ENCODE measurements around the gene USO1. TPM values are rescaled to one million over a fixed set of nuclear protein-coding genes. Genes with fewer than 3 reads are reported as not detected.

The USO1 gene, protein sequence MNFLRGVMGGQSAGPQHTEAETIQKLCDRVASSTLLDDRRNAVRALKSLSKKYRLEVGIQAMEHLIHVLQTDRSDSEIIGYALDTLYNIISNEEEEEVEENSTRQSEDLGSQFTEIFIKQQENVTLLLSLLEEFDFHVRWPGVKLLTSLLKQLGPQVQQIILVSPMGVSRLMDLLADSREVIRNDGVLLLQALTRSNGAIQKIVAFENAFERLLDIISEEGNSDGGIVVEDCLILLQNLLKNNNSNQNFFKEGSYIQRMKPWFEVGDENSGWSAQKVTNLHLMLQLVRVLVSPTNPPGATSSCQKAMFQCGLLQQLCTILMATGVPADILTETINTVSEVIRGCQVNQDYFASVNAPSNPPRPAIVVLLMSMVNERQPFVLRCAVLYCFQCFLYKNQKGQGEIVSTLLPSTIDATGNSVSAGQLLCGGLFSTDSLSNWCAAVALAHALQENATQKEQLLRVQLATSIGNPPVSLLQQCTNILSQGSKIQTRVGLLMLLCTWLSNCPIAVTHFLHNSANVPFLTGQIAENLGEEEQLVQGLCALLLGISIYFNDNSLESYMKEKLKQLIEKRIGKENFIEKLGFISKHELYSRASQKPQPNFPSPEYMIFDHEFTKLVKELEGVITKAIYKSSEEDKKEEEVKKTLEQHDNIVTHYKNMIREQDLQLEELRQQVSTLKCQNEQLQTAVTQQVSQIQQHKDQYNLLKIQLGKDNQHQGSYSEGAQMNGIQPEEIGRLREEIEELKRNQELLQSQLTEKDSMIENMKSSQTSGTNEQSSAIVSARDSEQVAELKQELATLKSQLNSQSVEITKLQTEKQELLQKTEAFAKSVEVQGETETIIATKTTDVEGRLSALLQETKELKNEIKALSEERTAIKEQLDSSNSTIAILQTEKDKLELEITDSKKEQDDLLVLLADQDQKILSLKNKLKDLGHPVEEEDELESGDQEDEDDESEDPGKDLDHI
- 72.2 TPM for polyA plus RNA-seq (2013, experiment 1 of 2)
- 73.5 TPM for polyA plus RNA-seq (2013, experiment 2 of 2)

DNA sequence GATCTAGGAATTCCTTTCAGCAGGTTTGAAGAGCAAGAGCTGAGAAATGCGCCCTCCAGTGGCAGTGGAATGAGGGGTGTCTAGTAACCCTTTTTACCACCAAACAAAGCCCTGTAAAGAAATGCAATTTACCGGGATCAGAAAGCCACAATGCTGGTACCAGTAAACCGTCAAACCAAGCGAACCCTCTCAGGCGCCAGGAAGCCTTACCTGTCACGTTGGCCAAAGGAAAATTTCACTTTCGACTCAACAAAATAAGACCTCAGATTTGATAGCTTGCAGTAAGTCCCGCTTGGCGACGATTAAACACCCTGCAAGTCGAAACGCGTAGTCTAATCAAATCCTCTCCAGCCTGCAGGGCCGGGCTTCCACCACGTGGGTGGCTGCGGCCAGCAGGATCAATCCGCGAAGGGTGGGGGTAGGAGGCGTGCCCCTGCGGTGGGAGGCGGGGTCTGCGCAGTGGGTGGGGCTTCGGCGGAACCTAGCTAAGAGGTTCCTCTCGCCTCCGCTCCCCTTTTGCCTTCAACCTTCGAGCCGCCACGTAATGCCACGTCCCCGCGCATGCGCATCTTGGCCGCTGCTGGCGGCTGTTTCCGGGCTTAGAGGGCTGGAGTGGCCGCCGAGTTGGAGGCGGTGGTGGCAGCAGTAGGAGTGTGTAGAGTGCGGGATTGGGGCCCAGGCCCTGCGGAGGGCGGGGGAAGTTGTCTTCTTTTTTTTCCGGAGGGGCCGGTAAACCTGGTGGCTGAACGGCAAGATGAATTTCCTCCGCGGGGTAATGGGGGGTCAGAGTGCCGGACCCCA lies at the start of gene USO1:
USO1 (plus strand) TSS at position 512 of the 801 bp plus-strand sequence; CDS start at position 755, 243 bp downstream.
- Histone ChIP-seq H3K4me3 (ENCODE audit: low read length) (peak within 1 kb of the TSS; percentile 96), H2BK5ac (ENCODE audit: low read length) (peak within 1 kb of the TSS; percentile 76), H3K79me1 (ENCODE audit: low read length) (peaks cover 3% of the 10 kb centered on the region), H3K27me3 (ENCODE audit: insufficient read depth, low read length, poor library complexity) (no peaks in the 10 kb centered on the region), H3K79me2 (ENCODE audit: control insufficient read depth, insufficient read depth, low read length) (peaks cover 37% of the 10 kb centered on the region), H2BK15ac (replicated peaks; ENCODE audit: low read depth) (no peak within 1 kb of the TSS), H3K9ac (ENCODE audit: low read length) (peak within 1 kb of the TSS; percentile 98), H3K27ac (ENCODE audit: low read depth, low read length) (peak within 1 kb of the TSS; percentile 92), H3K56ac (ENCODE audit: low read length) (peak within 1 kb of the TSS; percentile 98), H2AK5ac (ENCODE audit: low read length) (peak within 1 kb of the TSS; percentile 37), H4K8ac (ENCODE audit: low read depth, low read length) (peak within 1 kb of the TSS; percentile 41), H2BK120ac (ENCODE audit: low read depth, low read length) (no peak within 1 kb of the TSS), H4K5ac (ENCODE audit: low read length) (peak within 1 kb of the TSS; percentile 78), H3K36me3 (ENCODE audit: control insufficient read depth, insufficient read depth, low read length) (no peaks in the 10 kb centered on the region), H3K18ac (ENCODE audit: low read length) (peak within 1 kb of the TSS; percentile 69), H3K4me2 (ENCODE audit: low read length) (peak within 1 kb of the TSS; percentile 71), H3K23ac (ENCODE audit: low read length) (peak within 1 kb of the TSS; percentile 7), H3K4ac (ENCODE audit: low read depth, low read length) (peak within 1 kb of the TSS; percentile 60), H3K4me1 (ENCODE audit: control insufficient read depth, low read depth, low read length) (peaks cover 2% of the 10 kb centered on the region)
- no CpG with 5 or more reads among the region's 48 CpGs for WGBS (ENCODE audit: extremely low coverage, insufficient coverage, low lambda C conversion rate)
- peak; percentile 99 for DNase-seq

DNA sequence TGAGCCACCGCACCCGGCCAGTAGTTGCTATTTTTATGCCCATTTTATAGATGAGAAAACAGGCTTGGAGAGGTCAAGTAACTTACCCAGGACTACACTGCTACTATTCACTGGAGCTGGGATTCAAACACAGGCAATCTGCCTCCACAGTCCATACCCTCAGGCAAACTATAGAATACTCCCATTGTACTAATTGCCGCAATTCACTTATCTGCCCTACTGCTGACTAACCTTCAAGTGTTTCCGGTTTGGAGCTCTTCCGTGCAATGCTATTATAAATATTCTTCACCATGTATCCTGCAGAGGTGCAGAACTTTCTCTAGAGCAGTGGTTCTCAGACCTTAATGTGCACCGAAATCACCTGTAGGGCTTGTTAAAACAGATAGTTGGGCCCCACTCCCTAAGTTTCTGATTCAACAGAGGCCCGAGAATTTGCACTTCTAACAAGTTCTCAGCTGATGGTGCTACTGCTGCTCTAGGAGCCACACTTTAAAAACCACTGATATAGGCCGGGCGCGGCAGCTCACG lies 49.3 kb upstream of the USO1 start:
- no peak overlapping the region for H2AK5ac ChIP-seq (ENCODE audit: low read length)

DNA sequence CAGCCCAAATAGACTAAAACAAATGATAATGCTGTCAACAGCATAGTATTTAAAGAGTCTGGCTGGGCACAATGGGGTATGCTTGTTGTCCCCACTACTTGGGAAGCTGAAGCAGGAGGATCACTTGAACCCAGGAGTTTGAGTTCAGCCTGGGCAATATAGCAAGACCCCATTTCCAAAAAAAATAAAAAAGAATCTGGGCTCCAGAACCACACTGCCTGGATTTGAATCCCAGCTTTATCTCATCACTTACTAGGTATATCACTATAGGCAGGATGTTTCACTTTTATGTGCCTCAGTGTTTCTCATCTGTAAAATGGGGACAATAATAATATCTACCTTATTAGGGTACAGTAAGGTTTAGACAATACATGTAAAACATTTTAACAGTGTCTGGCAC lies 45.9 kb upstream of the USO1 start:
- no peak overlapping the region for H4K5ac ChIP-seq (ENCODE audit: low read length)
- H3K9ac ChIP-seq (ENCODE audit: low read length) = no peak overlapping the region
- H3K36me3 ChIP-seq (ENCODE audit: control insufficient read depth, insufficient read depth, low read length) = no peaks in the 10 kb centered on the region
- no peak for DNase-seq
- H3K79me1 ChIP-seq (ENCODE audit: low read length) = no peaks in the 10 kb centered on the region
- H2BK120ac ChIP-seq (ENCODE audit: low read depth, low read length) = no peak overlapping the region
- no peak overlapping the region for H3K4me3 ChIP-seq (ENCODE audit: low read length)
- no peaks in the 10 kb centered on the region for H3K27me3 ChIP-seq (ENCODE audit: insufficient read depth, low read length, poor library complexity)
- no peak overlapping the region for H4K8ac ChIP-seq (ENCODE audit: low read depth, low read length)
- no peak overlapping the region for H2BK15ac ChIP-seq (replicated peaks; ENCODE audit: low read depth)
- H2AK5ac ChIP-seq (ENCODE audit: low read length) = no peak overlapping the region
- no peak overlapping the region for H3K18ac ChIP-seq (ENCODE audit: low read length)
- no peak overlapping the region for H3K23ac ChIP-seq (ENCODE audit: low read length)
- H3K27ac ChIP-seq (ENCODE audit: low read depth, low read length) = no peak overlapping the region
- H3K4me2 ChIP-seq (ENCODE audit: low read length) = no peak overlapping the region
- H3K4ac ChIP-seq (ENCODE audit: low read depth, low read length) = no peak overlapping the region
- no peaks in the 10 kb centered on the region for H3K79me2 ChIP-seq (ENCODE audit: control insufficient read depth, insufficient read depth, low read length)
- H3K56ac ChIP-seq (ENCODE audit: low read length) = no peak overlapping the region
- no peak overlapping the region for H2BK5ac ChIP-seq (ENCODE audit: low read length)
- H3K4me1 ChIP-seq (ENCODE audit: control insufficient read depth, low read depth, low read length) = no peaks in the 10 kb centered on the region

More for the DNA sequence above, 49.3 kb upstream of the USO1 start:
- Histone ChIP-seq H2BK15ac (replicated peaks; ENCODE audit: low read depth) (no peak overlapping the region), H2BK120ac (ENCODE audit: low read depth, low read length) (no peak overlapping the region), H3K4me2 (ENCODE audit: low read length) (no peak overlapping the region), H3K79me1 (ENCODE audit: low read length) (no peaks in the 10 kb centered on the region), H3K4ac (ENCODE audit: low read depth, low read length) (no peak overlapping the region), H3K18ac (ENCODE audit: low read length) (no peak overlapping the region), H2BK5ac (ENCODE audit: low read length) (no peak overlapping the region), H3K79me2 (ENCODE audit: control insufficient read depth, insufficient read depth, low read length) (peaks cover 28% of the 10 kb centered on the region), H3K23ac (ENCODE audit: low read length) (no peak overlapping the region), H4K8ac (ENCODE audit: low read depth, low read length) (no peak overlapping the region), H3K9ac (ENCODE audit: low read length) (no peak overlapping the region), H3K36me3 (ENCODE audit: control insufficient read depth, insufficient read depth, low read length) (no peaks in the 10 kb centered on the region), H3K27me3 (ENCODE audit: insufficient read depth, low read length, poor library complexity) (no peaks in the 10 kb centered on the region), H3K4me1 (ENCODE audit: control insufficient read depth, low read depth, low read length) (peaks cover 2% of the 10 kb centered on the region), H3K56ac (ENCODE audit: low read length) (no peak overlapping the region), H4K5ac (ENCODE audit: low read length) (no peak overlapping the region), H3K27ac (ENCODE audit: low read depth, low read length) (no peak overlapping the region), H3K4me3 (ENCODE audit: low read length) (no peak overlapping the region)
- no CpG with 5 or more reads among the region's 11 CpGs for WGBS (ENCODE audit: extremely low coverage, insufficient coverage, low lambda C conversion rate)
- no peak for DNase-seq

DNA sequence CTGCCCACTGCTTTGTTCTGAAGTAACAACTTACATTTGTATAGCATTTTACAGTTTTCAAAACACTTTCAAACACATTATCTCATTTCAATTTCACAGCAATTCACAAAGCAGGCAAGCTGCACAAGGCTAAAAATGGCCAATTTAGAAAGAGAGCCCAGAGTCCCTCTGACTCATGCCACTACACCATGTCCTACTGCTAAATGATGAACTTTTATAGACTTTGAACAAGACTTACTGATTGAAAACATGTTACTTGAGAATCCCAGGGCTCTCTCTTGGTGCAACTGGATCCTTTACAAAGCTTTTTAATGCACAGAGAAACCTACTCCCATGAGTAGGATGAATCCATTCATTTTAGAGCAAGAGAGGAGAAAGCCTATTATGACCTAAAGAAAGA lies 45.4 kb upstream of the USO1 start:
- no peak overlapping the region for H2BK120ac ChIP-seq (ENCODE audit: low read depth, low read length)
- H2BK15ac ChIP-seq (replicated peaks; ENCODE audit: low read depth) = no peak overlapping the region
- no peak for DNase-seq
- H3K27me3 ChIP-seq (ENCODE audit: insufficient read depth, low read length, poor library complexity) = no peaks in the 10 kb centered on the region
- no peak overlapping the region for H2AK5ac ChIP-seq (ENCODE audit: low read length)
- no peak overlapping the region for H3K4me3 ChIP-seq (ENCODE audit: low read length)
- no peak overlapping the region for H3K4ac ChIP-seq (ENCODE audit: low read depth, low read length)
- no peaks in the 10 kb centered on the region for H3K79me1 ChIP-seq (ENCODE audit: low read length)
- no peak overlapping the region for H3K23ac ChIP-seq (ENCODE audit: low read length)
- H3K79me2 ChIP-seq (ENCODE audit: control insufficient read depth, insufficient read depth, low read length) = no peaks in the 10 kb centered on the region
- H3K4me1 ChIP-seq (ENCODE audit: control insufficient read depth, low read depth, low read length) = no peaks in the 10 kb centered on the region
- no peak overlapping the region for H3K18ac ChIP-seq (ENCODE audit: low read length)
- H3K9ac ChIP-seq (ENCODE audit: low read length) = no peak overlapping the region
- no peak overlapping the region for H2BK5ac ChIP-seq (ENCODE audit: low read length)
- no peak overlapping the region for H4K5ac ChIP-seq (ENCODE audit: low read length)
- H4K8ac ChIP-seq (ENCODE audit: low read depth, low read length) = no peak overlapping the region
- no peak overlapping the region for H3K4me2 ChIP-seq (ENCODE audit: low read length)
- no peak overlapping the region for H3K27ac ChIP-seq (ENCODE audit: low read depth, low read length)
- no peaks in the 10 kb centered on the region for H3K36me3 ChIP-seq (ENCODE audit: control insufficient read depth, insufficient read depth, low read length)
- no peak overlapping the region for H3K56ac ChIP-seq (ENCODE audit: low read length)

DNA sequence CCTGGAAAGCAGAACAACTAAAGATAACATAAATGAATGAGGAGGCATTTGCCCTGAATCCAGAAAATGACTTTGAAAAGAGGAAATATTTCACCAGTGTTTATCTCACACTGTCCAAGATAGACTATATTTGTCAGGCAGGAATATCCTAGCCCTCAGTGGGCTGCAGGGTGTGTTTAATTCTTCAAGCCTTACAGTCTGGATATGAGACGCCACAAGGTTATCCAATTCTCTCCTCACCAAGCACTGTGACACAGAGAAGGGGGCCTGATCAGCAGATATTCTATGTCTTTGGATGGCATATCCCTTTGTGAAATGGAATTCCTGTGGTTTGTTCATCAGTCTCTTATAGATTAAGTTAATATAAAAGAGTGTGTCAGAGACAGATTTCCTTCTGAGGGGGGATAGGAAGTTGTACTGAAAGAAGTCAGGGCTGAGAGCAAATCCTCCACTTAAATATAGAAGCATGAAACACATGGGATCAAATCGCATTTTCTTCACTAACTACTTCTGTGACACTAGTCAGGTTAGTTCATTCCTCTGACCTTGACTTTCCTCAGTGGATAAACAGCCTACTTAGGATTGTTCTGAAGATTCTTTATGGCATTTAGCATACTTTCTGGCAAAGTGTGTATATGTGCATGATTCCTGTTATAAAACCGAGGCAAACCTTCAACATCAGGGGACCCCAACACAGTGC lies 44.4 kb upstream of the USO1 start:
- no CpG with 5 or more reads among the region's 3 CpGs for whole genome bisulfite sequencing (ENCODE audit: extremely low coverage, insufficient coverage, low lambda C conversion rate)

More for the DNA sequence above, 44.4 kb upstream of the USO1 start:
- no peak overlapping the region for H2BK5ac ChIP-seq (ENCODE audit: low read length)
- no peak overlapping the region for H2BK15ac ChIP-seq (replicated peaks; ENCODE audit: low read depth)
- DNase-seq = no peak
- no peak overlapping the region for H3K4me3 ChIP-seq (ENCODE audit: low read length)
- H3K4ac ChIP-seq (ENCODE audit: low read depth, low read length) = no peak overlapping the region
- no peak overlapping the region for H2BK120ac ChIP-seq (ENCODE audit: low read depth, low read length)
- no peaks in the 10 kb centered on the region for H3K79me2 ChIP-seq (ENCODE audit: control insufficient read depth, insufficient read depth, low read length)
- H3K9ac ChIP-seq (ENCODE audit: low read length) = no peak overlapping the region
- no peaks in the 10 kb centered on the region for H3K36me3 ChIP-seq (ENCODE audit: control insufficient read depth, insufficient read depth, low read length)
- H3K4me1 ChIP-seq (ENCODE audit: control insufficient read depth, low read depth, low read length) = no peaks in the 10 kb centered on the region
- no peaks in the 10 kb centered on the region for H3K79me1 ChIP-seq (ENCODE audit: low read length)
- H3K27me3 ChIP-seq (ENCODE audit: insufficient read depth, low read length, poor library complexity) = no peaks in the 10 kb centered on the region
- H3K56ac ChIP-seq (ENCODE audit: low read length) = no peak overlapping the region
- no peak overlapping the region for H2AK5ac ChIP-seq (ENCODE audit: low read length)
- no peak overlapping the region for H3K4me2 ChIP-seq (ENCODE audit: low read length)
- no peak overlapping the region for H3K18ac ChIP-seq (ENCODE audit: low read length)
- H4K8ac ChIP-seq (ENCODE audit: low read depth, low read length) = no peak overlapping the region
- no peak overlapping the region for H3K23ac ChIP-seq (ENCODE audit: low read length)
- no peak overlapping the region for H3K27ac ChIP-seq (ENCODE audit: low read depth, low read length)
- no peak overlapping the region for H4K5ac ChIP-seq (ENCODE audit: low read length)
